CD14-positive monocyte (primary cell): ENCODE data around the gene NTNG1. TPM values are rescaled to one million over a fixed set of nuclear protein-coding genes. Genes with fewer than 3 reads are reported as not detected.

Experiments used
- DNase-seq, 3 donors: peaks; one replicate each; pipeline ENCODE4 v3.0.0-alpha.2; 2011 to 2022
- H2AFZ ChIP-seq: 2 replicates; pipeline ENCODE4 v1.6.0; 2012; ENCODE audit warnings: mild to moderate bottlenecking, low read depth, low read length, inconsistent platforms; ENCODE audit not compliant: insufficient read depth, poor library complexity, severe bottlenecking
- H3K27ac ChIP-seq, 2 donors: 1 replicate in 1 of 2; 2 replicates in 1 of 2; pipeline ENCODE4 v1.5.1; 2012 to 2013; ENCODE audit warnings: low read length in 2 of 2, control low read depth in 1 of 2, inconsistent platforms in 1 of 2, low read depth in 1 of 2, mild to moderate bottlenecking in 1 of 2
- H3K27me3 ChIP-seq, 2 donors: one replicate each; pipeline versions ENCODE4 v1.6.0 to v1.6.1; 2011 to 2013; ENCODE audit warnings: low read length in 2 of 2; ENCODE audit not compliant: control insufficient read depth in 2 of 2, insufficient read depth in 2 of 2
- H3K36me3 ChIP-seq, 2 donors: replicated peaks in 1 of 2; 1 replicate in 1 of 2; 2 replicates in 1 of 2; pipeline versions ENCODE4 v1.5.1 to v1.6.1; 2012 to 2013; ENCODE audit warnings: low read length in 2 of 2, control low read depth in 1 of 2, inconsistent platforms in 1 of 2, mild to moderate bottlenecking in 1 of 2; ENCODE audit not compliant: insufficient read depth in 2 of 2, control insufficient read depth in 1 of 2
- H3K4me1 ChIP-seq, 2 donors: 1 replicate in 1 of 2; 2 replicates in 1 of 2; pipeline versions ENCODE4 v1.5.1 to v1.6.1; 2012 to 2013; ENCODE audit warnings: low read length in 2 of 2, control low read depth in 1 of 2, inconsistent platforms in 1 of 2, mild to moderate bottlenecking in 1 of 2, moderate library complexity in 1 of 2; ENCODE audit not compliant: insufficient read depth in 2 of 2, control insufficient read depth in 1 of 2
- H3K4me2 ChIP-seq: replicated peaks from 2 replicates; pipeline ENCODE3; 2012; ENCODE audit warnings: low read length, moderate library complexity, mild to moderate bottlenecking; ENCODE audit not compliant: poor library complexity, severe bottlenecking; ENCODE audit errors: extremely low read depth
- H3K4me3 ChIP-seq, 3 experiments: fragments of 200-600 bp in 1 of 3; sonication (generic) in 1 of 3; replicated peaks in 1 of 3; 1 replicate in 2 of 3; 2 replicates in 1 of 3; pipeline ENCODE4 v1.5.1; 2011 to 2013; ENCODE audit warnings: low read length in 3 of 3, mild to moderate bottlenecking in 3 of 3, control low read depth in 2 of 3, low read depth in 2 of 3, inconsistent platforms in 1 of 3, moderate library complexity in 1 of 3
- H3K79me2 ChIP-seq: 2 replicates; pipeline ENCODE4 v1.6.0; 2012; ENCODE audit warnings: mild to moderate bottlenecking, control low read depth, inconsistent platforms, low read length, moderate library complexity; ENCODE audit not compliant: insufficient read depth
- H3K9ac ChIP-seq: 2 replicates; pipeline ENCODE4 v1.6.0; 2017; ENCODE audit warnings: low read length, mild to moderate bottlenecking; ENCODE audit not compliant: insufficient read depth, poor library complexity, severe bottlenecking
- H3K9me3 ChIP-seq, 2 donors: replicated peaks in 1 of 2; 1 replicate in 1 of 2; 2 replicates in 1 of 2; pipeline versions ENCODE4 v1.5.1 to v1.6.1; 2012 to 2013; ENCODE audit warnings: low read length in 2 of 2, control low read depth in 1 of 2; ENCODE audit not compliant: control insufficient read depth in 1 of 2, insufficient read depth in 1 of 2
- H4K20me1 ChIP-seq: 2 replicates; pipeline ENCODE4 v1.6.0; 2012; ENCODE audit warnings: mild to moderate bottlenecking, low read length, control low read depth, moderate library complexity; ENCODE audit not compliant: insufficient read depth
- H3K27ac Mint-ChIP-seq, 7 donors: one replicate each; pipeline ENCODE4 v1.8.0; 2020; ENCODE audit warnings: mild to moderate bottlenecking in 7 of 7, mixed read lengths in 7 of 7, moderate library complexity in 6 of 7, inconsistent platforms in 2 of 7
- H3K27me3 Mint-ChIP-seq, 3 donors: one replicate each; pipeline ENCODE4 v1.8.0; 2021 to 2022; ENCODE audit warnings: low read depth in 3 of 3, mild to moderate bottlenecking in 3 of 3, mixed read lengths in 3 of 3, moderate library complexity in 3 of 3, inconsistent platforms in 1 of 3
- H3K36me3 Mint-ChIP-seq, 2 donors: one replicate each; pipeline ENCODE4 v1.8.0; 2020; ENCODE audit warnings: mixed read lengths in 2 of 2, inconsistent platforms in 1 of 2, mild to moderate bottlenecking in 1 of 2
- H3K4me1 Mint-ChIP-seq: one replicate; pipeline ENCODE4 v1.8.0; 2020; ENCODE audit warnings: mild to moderate bottlenecking, mixed read lengths
- H3K4me3 Mint-ChIP-seq, 2 donors: one replicate each; pipeline ENCODE4 v1.8.0; 2020; ENCODE audit warnings: mild to moderate bottlenecking in 2 of 2, mixed read lengths in 2 of 2, moderate library complexity in 1 of 2
- H3K9me3 Mint-ChIP-seq, 7 donors: one replicate each; pipeline ENCODE4 v1.8.0; 2020 to 2022; ENCODE audit warnings: mixed read lengths in 7 of 7, mild to moderate bottlenecking in 6 of 7, moderate library complexity in 6 of 7, inconsistent platforms in 2 of 7
- WGBS: methylation state at CpG from one replicate; pipeline ENCODE4 v1.1.5; 2013; ENCODE audit warnings: missing lambda C conversion rate; ENCODE audit not compliant: insufficient coverage; 5-methylcytosine and 5-hydroxymethylcytosine counted together
- intact Hi-C, 2 donors: fragments of 100-400 bp; cut with micrococcal nuclease; formaldehyde crosslinking; loops; one replicate each; pipeline versions ENCODE4 v1.15.0 to v1.15.1; 2023
- polyA plus RNA-seq, 3 donors: library from polyadenylated mRNA; depleted of rRNA in 1 of 3; unstranded in 2 of 3; stranded (reverse) in 1 of 3; fragments of 300-500 nt in 2 of 3; fragments of >200 nt in 1 of 3; fragmentation: Illumina TruSeq in 2 of 3; gene quantifications; 1 replicate in 2 of 3; 2 replicates in 1 of 3; pipeline ENCODE4 v1.2.3, GENCODE V29; 2012 to 2021
- TF ChIP-seq, protein P1 (sequence below): fragments of 200-600 bp; IDR thresholded peaks from one replicate; pipeline ENCODE4 v1.8.0; 2022; ENCODE audit warnings: antibody characterized with exemption, mild to moderate bottlenecking

Gene NTNG1
- polyA plus RNA-seq, 3 donors: not detected

DNA sequence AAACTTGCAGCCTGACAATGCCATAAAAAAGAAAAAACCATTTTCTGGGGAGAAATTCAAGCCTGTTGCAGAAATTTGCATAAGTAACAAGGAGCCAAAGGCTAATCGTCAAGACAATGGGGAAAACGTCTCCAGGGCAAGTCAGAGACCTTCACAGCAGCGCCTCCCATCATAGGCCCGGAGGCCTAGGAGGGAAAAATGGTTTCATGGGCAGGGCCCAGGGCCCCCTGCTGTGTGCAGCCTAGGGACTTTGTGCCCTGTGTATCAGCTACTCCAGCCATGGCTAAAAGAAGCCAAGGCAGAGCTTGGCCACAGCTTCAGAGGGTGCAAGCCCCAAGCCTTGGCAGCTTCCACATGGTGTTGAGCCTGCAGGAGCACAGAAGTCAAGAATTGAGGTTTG, 369.5 kb downstream of the NTNG1 start:
- TF ChIP-seq, protein P1, sequence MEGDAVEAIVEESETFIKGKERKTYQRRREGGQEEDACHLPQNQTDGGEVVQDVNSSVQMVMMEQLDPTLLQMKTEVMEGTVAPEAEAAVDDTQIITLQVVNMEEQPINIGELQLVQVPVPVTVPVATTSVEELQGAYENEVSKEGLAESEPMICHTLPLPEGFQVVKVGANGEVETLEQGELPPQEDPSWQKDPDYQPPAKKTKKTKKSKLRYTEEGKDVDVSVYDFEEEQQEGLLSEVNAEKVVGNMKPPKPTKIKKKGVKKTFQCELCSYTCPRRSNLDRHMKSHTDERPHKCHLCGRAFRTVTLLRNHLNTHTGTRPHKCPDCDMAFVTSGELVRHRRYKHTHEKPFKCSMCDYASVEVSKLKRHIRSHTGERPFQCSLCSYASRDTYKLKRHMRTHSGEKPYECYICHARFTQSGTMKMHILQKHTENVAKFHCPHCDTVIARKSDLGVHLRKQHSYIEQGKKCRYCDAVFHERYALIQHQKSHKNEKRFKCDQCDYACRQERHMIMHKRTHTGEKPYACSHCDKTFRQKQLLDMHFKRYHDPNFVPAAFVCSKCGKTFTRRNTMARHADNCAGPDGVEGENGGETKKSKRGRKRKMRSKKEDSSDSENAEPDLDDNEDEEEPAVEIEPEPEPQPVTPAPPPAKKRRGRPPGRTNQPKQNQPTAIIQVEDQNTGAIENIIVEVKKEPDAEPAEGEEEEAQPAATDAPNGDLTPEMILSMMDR: no peak
- Histone ChIP-seq H3K27ac (no peak overlapping the region), H3K4me2 (no peak overlapping the region), H3K36me3 (no peaks in the 10 kb centered on the region), H3K4me1 (no peaks in the 10 kb centered on the region), H3K9me3 (peaks cover 0 to 7% of the 10 kb centered on the region in 2 donors), H3K79me2 (no peaks in the 10 kb centered on the region), H4K20me1 (no peaks in the 10 kb centered on the region), H3K9ac (no peak overlapping the region), H2AFZ (no peak overlapping the region), H3K4me3 (no peak overlapping the region), H3K27me3 (no peaks in the 10 kb centered on the region)
- H3K4me1 Mint-ChIP-seq: no peaks in the 10 kb centered on the region
- no peak overlapping the region for H3K27ac Mint-ChIP-seq
- no peak overlapping the region for H3K4me3 Mint-ChIP-seq
- peaks cover 0 to 3% (median 2%) of the 10 kb centered on the region in 3 donors for H3K27me3 Mint-ChIP-seq
- intact Hi-C loops: no loop called here
- no peak for DNase-seq
- 96% methylated on average over 4 of the region's 4 CpGs for WGBS
- peaks cover 3 to 16% (median 8%) of the 10 kb centered on the region in 7 donors for H3K9me3 Mint-ChIP-seq
- no peaks in the 10 kb centered on the region for H3K36me3 Mint-ChIP-seq

DNA sequence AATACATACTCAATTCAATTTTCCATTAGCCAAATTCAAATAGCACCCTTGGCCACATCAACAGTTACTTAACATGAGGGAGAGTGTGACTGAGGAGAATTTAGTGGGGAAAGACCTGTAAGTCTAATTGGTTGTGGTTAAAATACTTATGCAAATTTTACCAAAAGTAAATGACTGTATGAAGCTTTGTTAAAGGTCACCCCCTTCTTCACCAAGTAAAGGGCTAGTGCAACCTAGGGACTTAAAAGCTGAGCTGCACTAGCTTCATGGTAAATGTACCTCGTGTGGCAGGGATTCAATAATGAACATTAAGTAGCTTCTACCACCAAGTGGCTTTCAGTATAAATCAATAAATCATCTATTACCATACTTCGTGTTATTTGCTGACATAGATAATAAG, 372.0 kb downstream of the NTNG1 start:
- Mint-ChIP-seq H3K27me3 (peaks cover 0 to 5% (median 2%) of the 10 kb centered on the region in 3 donors), H3K4me1 (no peaks in the 10 kb centered on the region), H3K4me3 (no peak overlapping the region), H3K9me3 (peaks cover 3 to 16% (median 8%) of the 10 kb centered on the region in 7 donors), H3K27ac (no peak overlapping the region), H3K36me3 (no peaks in the 10 kb centered on the region)
- Histone ChIP-seq H3K4me3 (no peak overlapping the region), H3K4me2 (no peak overlapping the region), H3K9ac (no peak overlapping the region), H3K79me2 (no peaks in the 10 kb centered on the region), H4K20me1 (no peaks in the 10 kb centered on the region), H3K27ac (no peak overlapping the region), H3K4me1 (no peaks in the 10 kb centered on the region), H3K9me3 (peaks cover 0 to 7% of the 10 kb centered on the region in 2 donors), H3K27me3 (no peaks in the 10 kb centered on the region), H2AFZ (no peak overlapping the region), H3K36me3 (no peaks in the 10 kb centered on the region)
- no peak for DNase-seq
- intact Hi-C loops: no loop called here
- TF ChIP-seq, protein P1: no peak
- WGBS: no CpG with 5 or more reads among the region's 2 CpGs
